GM19240 (cell line): ENCODE measurements around the gene OSBPL3.
A peak's percentile ranks its signal among the peaks of the same experiment; 100 is the strongest.

Experiments used
- DNase-seq: peaks from one replicate; pipeline ENCODE4 v3.0.0; 2011; ENCODE audit warnings: low spot score; ENCODE audit not compliant: insufficient read length

Gene OSBPL3

DNA sequence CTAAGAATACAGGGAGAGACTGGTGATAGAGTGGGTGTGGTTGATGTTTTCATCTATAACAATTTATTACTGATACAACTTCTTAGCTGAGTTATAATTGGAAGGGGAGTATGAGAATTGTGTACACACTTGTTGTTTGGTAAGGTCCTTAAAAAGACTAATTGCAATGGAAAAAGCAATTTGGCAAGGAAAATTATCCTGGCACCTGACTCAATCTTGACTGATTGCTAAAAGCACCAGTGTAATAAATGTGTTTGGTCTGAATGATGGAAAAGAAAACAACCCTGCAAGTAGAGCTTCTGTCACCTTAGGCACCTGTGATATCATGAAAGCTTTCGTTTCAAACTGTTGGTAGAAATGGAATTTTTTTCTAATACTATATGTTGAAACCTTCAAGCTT is 216.0 kb downstream of the OSBPL3 start:
- no peak for DNase-seq

DNA sequence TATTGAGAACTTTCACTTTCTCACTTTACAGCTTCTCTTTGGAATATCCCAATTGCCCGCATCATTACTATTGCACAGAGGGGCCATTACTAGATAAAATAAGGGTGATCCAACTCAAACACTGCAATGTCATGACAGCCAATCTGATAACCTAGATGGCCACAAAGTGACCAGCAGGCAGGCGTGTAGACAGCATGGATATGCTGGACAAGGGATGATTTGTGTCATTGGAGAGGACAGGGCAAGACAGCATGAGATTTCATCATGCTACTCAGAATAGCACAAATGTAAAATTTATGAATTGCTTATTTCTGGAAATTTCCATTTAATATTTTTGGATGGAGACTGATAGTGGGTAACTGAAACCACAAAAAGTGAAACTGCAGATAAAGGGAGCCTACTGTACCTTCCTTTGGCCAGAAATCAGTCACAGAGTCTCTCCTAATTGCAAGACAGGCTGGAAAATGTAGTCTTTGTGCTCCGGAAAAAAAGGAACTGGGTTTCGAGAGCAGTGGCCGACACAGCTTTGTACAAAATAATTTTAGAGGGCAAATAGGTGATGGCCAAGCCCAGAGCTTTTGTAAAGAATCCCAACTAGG is 216.6 kb downstream of the OSBPL3 start:
- no peak for DNase-seq

GRCh38 chr7:24762771-24763170 is 217.2 kb downstream of the OSBPL3 start:
- DNase-seq = no peak

DNA sequence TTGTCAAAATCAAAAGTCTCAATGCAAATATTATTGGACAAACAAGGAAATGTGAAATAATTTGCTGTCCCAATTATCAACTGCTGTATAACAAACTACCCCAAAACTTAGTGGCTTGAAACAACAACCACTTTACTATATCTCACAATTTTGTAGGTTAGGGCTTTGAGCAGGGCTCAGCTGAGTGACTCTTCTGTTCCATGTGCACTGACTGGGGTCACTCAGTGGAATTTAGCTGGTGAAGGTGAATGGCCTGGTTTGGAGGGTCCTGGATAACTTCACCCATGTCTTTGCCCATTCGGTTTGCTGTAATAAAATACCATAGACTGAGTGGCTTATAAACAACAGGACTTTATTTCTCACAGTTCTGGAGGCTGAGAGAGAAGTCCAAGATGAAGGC is 219.0 kb downstream of the OSBPL3 start:
- no peak for DNase-seq

DNA sequence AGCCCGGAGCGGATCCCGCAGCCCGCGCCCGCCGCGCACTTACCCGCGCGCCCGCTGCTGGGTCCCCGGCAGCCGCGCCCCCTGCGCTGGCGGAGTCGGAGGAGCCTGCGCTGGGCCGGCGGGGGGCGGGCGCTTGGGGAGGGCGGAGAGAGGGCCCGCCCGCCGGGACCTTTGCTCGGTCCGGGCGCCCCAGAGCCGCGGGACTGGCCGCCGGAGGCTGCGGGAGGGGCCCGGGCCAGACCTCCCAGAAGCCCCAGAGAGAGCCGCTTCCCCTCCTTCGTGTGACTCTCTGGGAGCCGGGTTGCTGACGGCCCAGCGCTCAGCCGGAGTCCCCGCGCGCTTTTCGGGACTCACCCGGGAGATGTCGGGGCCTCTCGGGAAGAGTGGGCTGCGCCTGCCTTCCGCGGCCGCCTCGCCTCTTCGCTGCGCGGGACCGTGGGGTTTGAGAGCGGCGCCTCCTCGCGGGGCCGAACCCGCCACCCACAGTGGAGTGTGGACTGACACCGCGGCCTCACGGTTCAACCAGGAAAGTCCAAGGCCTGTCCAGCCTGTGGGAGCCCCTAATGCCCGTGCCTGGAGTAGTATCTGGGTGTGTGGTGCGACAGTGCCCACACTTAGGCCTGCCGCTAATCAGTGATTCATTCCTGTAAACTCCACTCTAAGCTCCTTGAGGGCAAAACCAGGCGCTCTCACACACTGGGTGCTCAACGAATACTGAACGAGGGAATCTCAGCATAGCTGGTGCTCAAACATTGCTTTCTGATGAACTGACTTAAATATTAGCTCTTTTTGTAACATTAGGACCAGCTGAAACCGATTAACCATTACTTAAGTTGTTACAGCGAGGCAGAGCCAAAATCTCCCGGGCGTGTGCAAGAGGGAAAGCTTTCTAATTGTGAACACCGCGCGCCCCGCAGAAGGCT is 222.4 kb downstream of the OSBPL3 start, which contains the start of gene GSDME:
Gene GSDME, minus strand, starts transcription at position 112 of the 923 bp plus-strand sequence. CDS start 7,690 bp downstream, outside the sequence.
- peak; percentile 23 for DNase-seq

- DNase-seq = peak; percentile 14
Observed at GRCh38 chr7:24756545-24757352, 223.2 kb downstream of the OSBPL3 start.

DNA sequence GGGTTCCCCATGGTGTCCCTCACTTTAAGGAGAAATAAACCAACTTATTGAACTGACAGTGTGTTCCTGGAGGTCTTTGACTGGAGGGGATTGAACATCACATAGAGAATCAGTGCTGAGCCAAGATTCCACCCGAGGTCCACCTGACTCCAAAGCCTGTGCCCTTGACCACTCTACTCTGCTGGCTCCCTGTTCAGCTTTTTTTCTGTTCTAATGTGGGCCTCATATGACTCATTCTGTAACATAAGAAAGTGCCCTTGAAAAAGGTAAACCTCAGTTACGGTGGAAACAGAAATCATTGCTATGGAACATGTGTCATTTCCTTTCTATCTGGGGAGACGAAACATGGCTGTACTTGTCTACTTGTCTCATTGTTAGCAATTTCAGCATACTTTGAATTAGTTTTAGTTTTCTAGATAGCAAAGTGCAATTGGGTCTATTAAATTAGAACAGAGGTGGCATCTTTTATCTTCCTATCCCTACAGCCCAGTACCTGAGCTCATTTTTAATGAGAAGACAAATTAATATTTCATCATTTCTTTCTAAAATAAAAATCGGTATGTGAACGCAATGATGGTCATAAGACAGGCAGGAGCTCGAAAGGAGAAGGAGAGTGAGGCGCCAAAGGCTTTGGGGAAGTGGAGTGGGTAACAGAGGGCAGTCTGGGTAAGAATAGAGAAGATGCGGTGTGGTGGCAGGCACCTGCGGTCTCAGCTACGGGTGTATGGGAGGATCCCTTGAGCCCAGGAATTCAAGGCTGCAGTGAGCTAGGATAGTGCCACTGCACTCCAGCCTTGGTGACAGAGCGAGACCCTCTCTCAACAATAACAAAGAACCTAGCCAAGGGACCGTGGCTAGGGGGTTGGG is 224.2 kb downstream of the OSBPL3 start:
- peak; percentile 24 for DNase-seq

DNA sequence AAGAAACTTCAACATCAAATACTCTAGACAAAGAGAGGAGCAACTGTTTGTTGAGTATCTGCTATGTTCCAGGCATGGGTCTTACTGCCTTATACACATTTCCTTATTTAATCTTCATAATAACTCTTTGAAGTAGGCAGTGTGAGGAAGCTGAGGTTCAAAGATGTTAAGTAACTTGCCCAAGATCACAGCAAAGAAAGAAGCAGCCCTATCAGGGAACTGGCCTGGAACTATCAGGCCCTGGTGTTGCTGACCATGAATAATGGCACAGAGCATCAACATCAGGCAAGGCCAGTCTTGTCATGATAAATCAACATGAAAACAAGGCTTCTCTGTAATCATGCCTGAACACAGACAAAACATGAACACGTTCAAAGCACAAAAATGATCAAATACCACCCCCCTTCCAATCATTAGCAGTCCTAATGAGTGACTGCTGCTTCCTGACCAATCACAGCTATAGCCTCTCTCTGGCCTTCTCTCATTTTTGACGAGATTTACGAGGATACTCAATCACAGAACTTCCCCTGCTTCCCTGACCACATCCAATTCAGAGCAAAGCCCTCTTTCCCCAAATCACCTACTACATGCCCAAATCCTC is 225.0 kb downstream of the OSBPL3 start:
- no peak for DNase-seq

DNA sequence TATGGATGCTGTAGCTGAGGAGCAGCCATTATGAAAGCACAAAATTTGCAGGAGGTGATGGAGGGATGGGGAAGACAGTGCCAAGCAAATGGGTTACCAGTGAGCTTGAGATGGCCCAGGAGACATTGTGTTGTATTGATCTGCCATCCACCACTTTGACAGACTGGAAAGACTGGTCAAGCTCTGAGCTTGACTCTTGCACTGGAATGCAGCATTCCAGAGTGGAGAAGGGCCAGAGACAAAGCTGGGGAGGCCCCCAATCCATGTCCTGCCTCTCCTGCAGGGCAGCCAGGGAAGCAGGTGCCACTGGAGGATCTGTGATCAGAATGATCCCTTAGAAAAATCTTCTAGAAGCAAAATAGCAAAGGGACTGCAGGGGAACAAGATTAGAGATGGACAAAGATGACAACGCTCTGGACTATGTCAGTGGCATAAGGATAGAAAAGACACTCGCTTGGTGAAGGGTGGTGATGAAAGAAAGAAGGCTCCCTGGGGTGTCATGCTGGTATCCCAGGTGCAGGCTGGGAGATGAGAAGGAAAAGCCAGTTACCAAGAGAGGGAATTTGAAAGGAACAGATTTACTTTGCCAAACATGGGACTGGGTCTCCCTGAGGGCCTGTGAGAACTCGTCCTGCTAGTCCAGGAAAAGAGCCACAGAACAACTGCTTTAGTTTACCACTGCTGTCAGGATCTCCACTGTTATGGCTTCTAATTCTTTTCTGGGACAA is 227.7 kb downstream of the OSBPL3 start:
- DNase-seq = no peak

GRCh38 chr7:24751484-24751883 is 228.5 kb downstream of the OSBPL3 start:
- no peak for DNase-seq

DNA sequence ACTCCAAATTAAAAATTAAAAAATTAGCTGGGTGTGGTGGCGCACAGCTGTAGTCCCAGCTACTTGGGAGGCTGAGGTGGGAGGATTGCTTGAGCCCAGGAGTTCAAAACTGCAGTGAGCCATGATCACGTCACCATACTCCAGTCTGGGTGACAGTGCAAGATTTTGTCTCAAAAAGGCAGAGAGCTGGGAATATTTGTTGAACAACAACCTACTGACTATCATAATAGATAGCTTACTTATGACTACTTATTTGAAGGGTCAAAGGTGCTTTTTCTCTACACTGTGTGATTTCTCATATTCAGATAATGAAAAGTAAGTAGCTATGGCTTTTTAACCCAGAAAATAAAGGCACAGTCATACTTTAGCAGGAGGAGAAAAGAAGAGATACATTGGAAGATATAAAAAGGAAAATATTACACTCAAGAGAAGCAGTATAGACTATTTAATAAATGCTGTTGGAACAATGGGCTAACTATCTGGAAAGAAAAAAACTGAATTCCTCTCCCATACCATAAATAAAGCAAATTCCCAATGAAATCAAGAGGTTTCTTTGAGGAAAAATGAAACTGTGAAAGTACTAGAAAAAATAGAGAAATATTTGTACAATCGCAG is 229.4 kb downstream of the OSBPL3 start:
- DNase-seq = no peak

GRCh38 chr7:24748521-24748920 is 231.5 kb downstream of the OSBPL3 start:
- no peak for DNase-seq
